Measurements from ENCODE around the gene GH1. TPM values are rescaled to one million over a fixed set of nuclear protein-coding genes. Genes with fewer than 3 reads are reported as not detected.
A peak's percentile ranks its signal among the peaks of the same experiment; 100 is the strongest.
"Not testable (repeated sequence)": the region's sequence is repeated elsewhere in the genome, so short reads cannot be mapped to it uniquely, and the experiment has no call there.

The GH1 gene
- total RNA-seq, 1 donor from 2014 or later = not detected

DNA sequence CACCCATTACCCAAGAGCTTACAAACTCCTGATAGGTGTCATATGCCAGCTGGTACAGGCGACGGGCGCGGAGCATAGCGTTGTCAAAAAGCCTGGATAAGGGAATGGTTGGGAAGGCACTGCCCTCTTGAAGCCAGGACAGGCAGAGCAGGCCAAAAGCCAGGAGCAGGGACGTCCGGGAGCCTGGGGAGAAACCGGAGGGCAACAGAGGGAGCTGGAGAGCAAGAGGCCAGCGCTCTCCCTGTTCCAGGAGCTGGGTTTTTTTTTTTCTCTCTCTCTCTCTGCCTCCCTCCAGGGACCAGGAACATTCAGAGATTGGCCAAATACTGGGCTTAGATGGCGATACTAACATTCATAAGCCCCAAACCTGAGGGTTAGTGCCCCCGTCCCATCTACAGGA lies 37.3 kb downstream of the GH1 start:
- DNase-seq (peak; percentile 46), ATAC-seq (ENCODE audit: poor library complexity) (peak; percentile 72)
- intact Hi-C loops (cut with DNase I) = not testable (repeated sequence)

DNA sequence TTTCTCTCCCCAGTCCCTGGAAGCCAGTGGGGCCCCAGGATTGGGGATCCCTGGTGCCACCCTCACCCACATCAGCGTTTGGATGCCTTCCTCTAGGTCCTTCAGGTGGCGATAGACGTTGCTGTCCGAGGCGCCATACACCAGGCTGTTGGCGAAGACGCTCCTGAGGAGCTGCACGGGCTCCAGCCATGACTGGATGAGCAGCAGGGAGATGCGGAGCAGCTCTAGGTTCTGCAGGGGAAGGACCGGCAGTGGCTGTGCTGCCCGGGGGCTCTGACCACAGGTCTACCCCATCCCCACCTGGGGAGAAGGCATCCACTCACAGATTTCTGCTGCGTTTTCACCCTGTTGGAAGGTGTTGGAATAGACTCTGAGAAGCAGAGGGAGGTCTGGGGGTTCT lies 37.9 kb downstream of the GH1 start:
- intact Hi-C loops (cut with DNase I) = no loop called here
- DNase-seq (no peak), ATAC-seq (ENCODE audit: poor library complexity) (no peak)

DNA sequence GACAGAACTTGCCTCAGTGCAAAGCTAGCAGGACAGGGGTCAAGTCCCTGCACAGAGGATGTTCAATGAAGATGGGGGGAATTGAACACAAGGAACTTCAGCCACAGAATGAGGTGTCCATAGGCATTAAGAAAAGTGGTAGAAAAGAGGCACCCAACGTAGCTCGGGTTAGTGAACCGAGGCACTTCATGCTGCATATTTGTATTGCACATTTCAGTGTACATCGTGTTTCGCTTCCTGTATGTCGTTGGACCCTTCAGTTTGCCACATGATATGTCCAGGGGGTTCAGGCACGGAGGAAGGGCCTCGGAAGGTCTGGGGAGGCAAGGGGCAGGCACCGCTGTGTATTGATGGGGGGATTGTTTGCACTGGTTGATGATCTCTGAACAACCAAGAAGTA lies 40.2 kb downstream of the GH1 start:
- ATAC-seq (ENCODE audit: poor library complexity); intact Hi-C loops (cut with DNase I); DNase-seq: not testable (repeated sequence)

DNA sequence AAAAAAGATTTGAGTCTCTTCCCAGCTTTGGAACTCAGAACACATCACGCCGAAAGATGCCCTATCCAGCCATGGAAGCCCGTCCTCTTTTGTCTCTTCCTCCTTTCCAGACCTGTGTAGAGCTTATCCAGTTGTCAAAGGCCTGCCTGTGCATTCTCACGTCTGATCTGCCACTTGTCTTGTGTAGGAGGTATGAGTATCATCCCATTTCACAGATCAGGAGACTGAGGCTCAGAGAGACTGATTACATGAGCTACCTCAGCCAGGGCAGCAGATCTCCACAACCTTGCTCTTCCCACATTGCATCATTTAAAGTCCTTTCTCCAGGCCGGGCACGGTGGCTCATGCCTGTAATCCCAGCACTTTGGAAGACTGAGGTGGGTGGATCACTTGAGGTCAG lies 43.9 kb downstream of the GH1 start:
- DNase-seq; ATAC-seq (ENCODE audit: poor library complexity); intact Hi-C loops (cut with DNase I): not testable (repeated sequence)

DNA sequence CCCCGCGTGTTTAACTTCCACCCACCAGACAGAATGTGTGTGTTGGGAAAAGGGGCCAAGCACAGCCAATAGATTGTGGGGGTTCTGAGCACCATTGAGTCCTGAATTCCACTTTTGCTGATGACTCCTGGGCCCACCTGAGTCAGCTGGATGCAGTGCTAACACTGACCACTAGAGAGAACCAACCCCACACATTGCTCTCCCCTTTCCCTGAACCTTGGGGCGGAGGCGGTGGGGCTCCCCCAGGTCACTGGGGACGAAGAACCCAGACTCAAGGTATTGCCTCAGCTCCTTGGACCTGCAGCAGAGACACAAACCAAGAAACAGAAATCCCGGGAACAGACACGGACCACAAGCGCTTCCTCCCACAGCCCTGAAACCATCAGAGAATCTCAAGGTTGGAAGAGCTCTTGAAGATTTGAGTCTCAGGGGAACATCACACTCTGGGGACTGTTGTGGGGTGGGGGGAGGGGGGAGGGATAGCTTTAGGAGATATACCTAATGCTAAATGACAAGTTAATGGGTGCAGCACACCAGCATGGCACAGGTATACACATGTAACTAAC lies 44.5 kb downstream of the GH1 start:
- intact Hi-C loops (cut with DNase I); DNase-seq; ATAC-seq (ENCODE audit: poor library complexity): not testable (repeated sequence)

DNA sequence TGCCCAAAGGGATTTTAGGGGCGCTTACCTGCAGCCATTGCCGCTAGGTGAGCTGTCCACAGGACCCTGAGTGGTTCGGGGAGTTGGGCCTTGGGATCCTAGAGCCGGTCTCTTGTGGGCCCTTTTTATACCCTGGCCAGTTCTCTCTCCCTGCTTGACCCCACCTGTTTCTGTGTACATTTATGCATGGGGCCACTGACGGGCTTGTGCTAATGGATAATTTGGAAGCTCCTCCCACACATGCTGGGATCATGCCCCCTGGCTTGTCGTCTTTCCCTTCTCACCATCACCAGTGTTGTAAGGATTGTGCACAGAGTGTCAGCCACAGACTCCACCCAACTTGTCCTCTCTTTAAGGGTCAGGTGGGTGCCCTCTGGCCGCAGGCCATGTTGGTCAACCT lies 45.1 kb downstream of the GH1 start, which contains the start of gene CSH2:
Gene CSH2, minus strand, starts transcription at position 101 of the 400 bp plus-strand sequence. Its CDS starts 63 bp downstream, at position 38.
- ATAC-seq (ENCODE audit: poor library complexity); intact Hi-C loops (cut with DNase I); DNase-seq: not testable (repeated sequence)

DNA sequence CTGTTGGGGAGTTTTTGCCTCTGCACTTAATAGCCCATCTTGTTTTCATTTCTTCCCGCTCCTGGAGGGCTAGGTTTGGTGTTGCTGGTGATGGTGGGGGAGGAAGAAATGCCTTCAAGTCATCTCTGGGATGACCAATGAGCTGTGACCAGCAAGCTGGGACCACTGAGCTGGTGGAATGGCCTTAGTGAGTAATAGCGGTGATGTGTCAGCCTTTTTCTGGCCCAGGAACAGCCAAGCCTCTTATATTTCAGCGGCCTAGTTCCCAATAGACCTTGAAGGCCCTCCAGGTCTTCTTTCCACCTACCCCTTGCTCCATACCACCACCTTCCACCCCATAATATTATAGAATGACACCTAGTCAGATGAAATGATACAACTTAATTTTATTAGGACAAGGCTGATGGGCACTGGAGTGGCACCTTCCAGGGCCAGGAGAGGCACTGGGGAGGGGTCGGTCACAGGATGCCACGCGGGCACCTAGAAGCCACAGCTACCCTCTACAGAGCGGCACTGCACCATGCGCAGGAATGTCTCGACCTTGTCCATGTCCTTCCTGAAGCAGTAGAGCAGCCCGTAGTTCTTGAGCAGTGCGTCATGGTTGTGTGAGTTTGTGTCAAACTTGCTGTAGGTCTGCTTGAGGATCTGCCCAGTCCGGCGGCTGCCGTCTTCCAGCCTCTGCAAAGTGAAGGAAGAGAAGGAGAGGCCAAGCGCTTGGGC lies 46.8 kb downstream of the GH1 start:
- ATAC-seq (ENCODE audit: poor library complexity); intact Hi-C loops (cut with DNase I); DNase-seq: not testable (repeated sequence)

DNA sequence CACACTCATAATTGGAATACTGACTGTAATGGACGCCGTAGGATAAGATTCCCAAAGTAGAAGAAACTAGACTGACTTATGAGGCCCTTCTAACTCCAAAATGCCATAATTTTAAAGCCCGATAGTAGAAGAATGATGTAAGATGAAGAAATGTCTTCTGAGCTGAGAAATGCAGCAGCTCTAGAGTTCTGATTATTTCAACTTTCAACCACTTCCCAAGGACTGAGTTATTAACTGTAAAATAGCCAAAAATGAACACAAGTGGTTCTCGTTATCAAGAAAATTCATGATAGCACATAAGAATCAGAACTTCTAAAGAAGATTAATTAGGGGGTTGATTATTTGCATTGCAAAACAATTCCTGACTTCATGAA lies 48.4 kb downstream of the GH1 start:
- intact Hi-C loops (cut with DNase I); DNase-seq; ATAC-seq (ENCODE audit: poor library complexity): not testable (repeated sequence)

DNA sequence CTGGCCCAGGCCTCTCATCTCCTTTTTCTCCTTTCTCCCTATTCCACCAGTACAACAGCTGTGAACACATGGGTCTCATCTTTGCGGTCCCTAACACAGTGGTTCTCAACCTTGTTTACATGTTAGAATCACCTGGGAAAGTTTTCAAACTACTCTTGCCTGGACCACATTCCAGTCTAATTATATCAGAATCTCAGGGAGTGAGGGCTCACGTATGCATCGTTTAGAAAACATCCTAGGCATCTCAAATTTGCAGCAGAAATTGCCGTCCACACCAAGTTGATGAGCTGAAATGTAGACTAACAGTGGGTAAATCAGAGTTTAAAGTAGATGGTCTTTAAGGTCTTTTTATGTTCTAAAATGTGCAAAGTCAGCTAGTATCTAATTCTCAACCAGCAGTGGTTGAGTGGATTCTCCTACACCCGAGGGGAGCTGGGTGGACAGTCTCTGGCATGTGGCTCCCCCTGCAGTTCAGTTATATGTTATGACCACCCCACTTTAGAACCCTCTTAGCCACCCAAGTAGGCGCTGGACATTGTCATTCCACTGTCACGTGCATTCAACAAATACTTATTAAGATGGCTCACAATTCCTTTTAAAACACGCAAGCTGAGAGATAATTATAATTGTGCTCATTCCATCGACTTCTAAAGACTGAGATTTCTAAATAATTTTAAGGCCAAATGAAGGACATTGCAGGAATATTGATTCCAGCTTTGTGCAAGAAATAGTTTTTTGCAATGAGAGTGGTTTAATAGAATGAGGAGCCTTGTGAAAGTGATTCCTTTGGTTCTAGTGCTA lies 48.9 kb downstream of the GH1 start:
- intact Hi-C loops (cut with DNase I); DNase-seq; ATAC-seq (ENCODE audit: poor library complexity): not testable (repeated sequence)

Other genes starting within 250 kb of the GH1 start
- gene LIMD2, start 218.7 kb downstream of the GH1 start, total RNA-seq = 2.4 TPM
- 14.7 TPM for gene STRADA, start 177.0 kb downstream of the GH1 start, total RNA-seq
- 84.8 TPM for gene CCDC47, start 145.2 kb downstream of the GH1 start, total RNA-seq
- gene DDX42, start 144.7 kb downstream of the GH1 start, total RNA-seq = 42.4 TPM
- gene PSMC5, start 91.4 kb downstream of the GH1 start, total RNA-seq = 136 TPM
- gene FTSJ3, start 91.2 kb downstream of the GH1 start, total RNA-seq = 29.8 TPM
- 22.0 TPM for gene SMARCD2, start 76.2 kb downstream of the GH1 start, total RNA-seq
- gene CSH2, start 45.2 kb downstream of the GH1 start, total RNA-seq = not detected
- not detected for gene GH2, start 36.9 kb downstream of the GH1 start, total RNA-seq
- gene CSH1, start 22.3 kb downstream of the GH1 start, total RNA-seq = not detected
- not detected for gene CSHL1, start 7.6 kb downstream of the GH1 start, total RNA-seq
- 8.9 TPM for gene CD79B, start 13.5 kb upstream of the GH1 start, total RNA-seq
- gene SCN4A, start 54.1 kb upstream of the GH1 start, total RNA-seq = 0.56 TPM
- 0.30 TPM for gene PRR29, start 79.5 kb upstream of the GH1 start, total RNA-seq
- 31.9 TPM for gene ICAM2, start 101.8 kb upstream of the GH1 start, total RNA-seq
- gene ERN1, start 211.3 kb upstream of the GH1 start, total RNA-seq = 6.7 TPM

Measured in Right ventricle myocardium superior (tissue), 1 donor.